Femur (tissue), 1 donor: Measurements from ENCODE around the gene KLF15.

Source experiments
- DNase-seq: peaks from one replicate; pipeline ENCODE4 v3.0.0-alpha.2; 2017

Gene KLF15

GRCh38 chr3:126360046-126360713 lies 3.0 kb upstream of the KLF15 start:
- DNase-seq, result no peak

GRCh38 chr3:126358816-126359181 lies 1.6 kb upstream of the KLF15 start:
- no peak for DNase-seq

GRCh38 chr3:126358038-126358815 lies 1.0 kb upstream of the KLF15 start:
- DNase-seq, result no peak

GRCh38 chr3:126356373-126357264 lies 589 bp downstream of the KLF15 start:
- peak; percentile 43 for DNase-seq

GRCh38 chr3:126355777-126356372 lies 1.3 kb downstream of the KLF15 start:
- DNase-seq, result peak; percentile 90

- no peak for DNase-seq
Observed at GRCh38 chr3:126355251-126355650, 2.0 kb downstream of the KLF15 start.

- no peak for DNase-seq
Observed at GRCh38 chr3:126354776-126355175, 2.4 kb downstream of the KLF15 start.

GRCh38 chr3:126353694-126354321 lies 3.4 kb downstream of the KLF15 start:
- DNase-seq, result no peak

GRCh38 chr3:126352476-126353454 lies 4.4 kb downstream of the KLF15 start:
- DNase-seq, result peak; percentile 8

- peak; percentile 14 for DNase-seq
Observed at GRCh38 chr3:126351771-126352475, 5.3 kb downstream of the KLF15 start.

- peak; percentile 6 for DNase-seq
Observed at GRCh38 chr3:126351086-126351770, 6.0 kb downstream of the KLF15 start.

GRCh38 chr3:126350502-126351085 lies 6.6 kb downstream of the KLF15 start:
- no peak for DNase-seq

- DNase-seq, result peak; percentile 11
Observed at GRCh38 chr3:126349611-126350501, 7.4 kb downstream of the KLF15 start.

GRCh38 chr3:126349071-126349470 lies 8.1 kb downstream of the KLF15 start:
- peak; percentile 10 for DNase-seq

GRCh38 chr3:126348308-126348920 lies 8.8 kb downstream of the KLF15 start:
- DNase-seq, result peak; percentile 10

GRCh38 chr3:126347543-126348161 lies 9.6 kb downstream of the KLF15 start:
- DNase-seq, result peak; percentile 10

- DNase-seq, result peak; percentile 4
Observed at GRCh38 chr3:126346466-126346865, 10.7 kb downstream of the KLF15 start.
